ENCODE results near the gene TIGD1.

DNA sequence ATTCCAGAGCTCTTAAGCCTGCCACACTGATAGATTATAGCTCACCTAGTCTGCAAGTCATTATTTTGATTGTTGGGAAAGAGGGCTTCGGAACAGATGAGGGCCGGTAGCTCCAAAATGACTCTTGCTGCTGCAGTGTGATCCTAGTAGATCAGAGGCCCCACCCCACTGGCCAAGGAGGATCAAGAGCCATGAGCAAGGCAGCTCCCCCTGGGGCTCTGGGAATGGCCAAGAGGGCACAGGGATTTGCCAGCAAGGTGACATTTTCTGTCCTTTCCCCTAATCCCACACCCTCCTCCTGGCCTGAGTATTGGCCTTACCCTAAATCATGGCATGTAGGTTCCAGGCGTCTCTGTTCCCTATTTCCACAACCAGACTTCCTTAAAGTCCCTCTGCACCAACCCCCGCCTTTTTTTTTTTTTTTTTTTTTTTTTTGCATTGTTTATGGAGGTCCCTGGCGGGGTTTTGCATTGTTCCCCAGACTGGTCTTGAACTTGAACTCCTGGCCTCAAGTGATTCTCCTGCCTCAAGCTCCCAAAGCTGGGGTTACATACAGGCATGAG lies 36.7 kb upstream of the TIGD1 start:
- TF ChIP-seq, protein P1, sequence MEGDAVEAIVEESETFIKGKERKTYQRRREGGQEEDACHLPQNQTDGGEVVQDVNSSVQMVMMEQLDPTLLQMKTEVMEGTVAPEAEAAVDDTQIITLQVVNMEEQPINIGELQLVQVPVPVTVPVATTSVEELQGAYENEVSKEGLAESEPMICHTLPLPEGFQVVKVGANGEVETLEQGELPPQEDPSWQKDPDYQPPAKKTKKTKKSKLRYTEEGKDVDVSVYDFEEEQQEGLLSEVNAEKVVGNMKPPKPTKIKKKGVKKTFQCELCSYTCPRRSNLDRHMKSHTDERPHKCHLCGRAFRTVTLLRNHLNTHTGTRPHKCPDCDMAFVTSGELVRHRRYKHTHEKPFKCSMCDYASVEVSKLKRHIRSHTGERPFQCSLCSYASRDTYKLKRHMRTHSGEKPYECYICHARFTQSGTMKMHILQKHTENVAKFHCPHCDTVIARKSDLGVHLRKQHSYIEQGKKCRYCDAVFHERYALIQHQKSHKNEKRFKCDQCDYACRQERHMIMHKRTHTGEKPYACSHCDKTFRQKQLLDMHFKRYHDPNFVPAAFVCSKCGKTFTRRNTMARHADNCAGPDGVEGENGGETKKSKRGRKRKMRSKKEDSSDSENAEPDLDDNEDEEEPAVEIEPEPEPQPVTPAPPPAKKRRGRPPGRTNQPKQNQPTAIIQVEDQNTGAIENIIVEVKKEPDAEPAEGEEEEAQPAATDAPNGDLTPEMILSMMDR (IDR thresholded peaks at IDR 0.05), result no peak
- TF ChIP-seq EZH2 (IDR thresholded peaks at IDR 0.05), result no peak
